WTC11 (cell line): ENCODE results near the gene PTPMT1. TPM values are rescaled to one million over a fixed set of nuclear protein-coding genes. Genes with fewer than 3 reads are reported as not detected.

Experiments used
- ATAC-seq: fragments of 200-7000 bp; cut with Tn5 transposase; 2 replicates; pipeline ENCODE4 v1.10.0; 2021; ENCODE audit warnings: mild to moderate bottlenecking, moderate library complexity
- CTCF ChIA-PET: fragments of 300-600 bp; sonication (Branson Sonifier 250); formaldehyde crosslinking; loops from one replicate; lab custom pipeline; 2021; ENCODE audit warnings: antibody characterized with exemption; lab: Charles Lee
- POLR2A ChIA-PET: fragments of 350-600 bp; sonication (Branson Sonifier 250); formaldehyde crosslinking; loops from one replicate; lab custom pipeline; 2021; ENCODE audit warnings: antibody characterized with exemption; lab: Charles Lee
- DNase-seq: peaks from one replicate; pipeline ENCODE4 v3.0.0; 2021; ENCODE audit warnings: low spot score
- H3K27ac Mint-ChIP-seq: 2 replicates; pipeline ENCODE4 v1.8.0; 2021; ENCODE audit warnings: mixed read lengths
- H3K27me3 Mint-ChIP-seq: 2 replicates; pipeline ENCODE4 v1.8.0; 2021; ENCODE audit warnings: low read depth, mild to moderate bottlenecking, moderate library complexity, mixed read lengths
- H3K36me3 Mint-ChIP-seq: 2 replicates; pipeline ENCODE4 v1.8.0; 2021; ENCODE audit warnings: mixed read lengths
- H3K4me1 Mint-ChIP-seq: 2 replicates; pipeline ENCODE4 v1.8.0; 2022; ENCODE audit warnings: mixed read lengths
- H3K4me3 Mint-ChIP-seq: 2 replicates; pipeline ENCODE4 v1.8.0; 2021; ENCODE audit warnings: mild to moderate bottlenecking, moderate library complexity, mixed read lengths
- H3K9me3 Mint-ChIP-seq: 2 replicates; pipeline ENCODE4 v1.8.0; 2021; ENCODE audit warnings: mixed read lengths
- AR ChIP-seq: fragments of 250-450 bp; sonication (Bioruptor Pico); IDR thresholded peaks from 2 replicates; pipeline ENCODE4 v1.9.0; 2021; ENCODE audit warnings: mild to moderate bottlenecking
- ATF1 ChIP-seq: sonication (generic); formaldehyde crosslinking; IDR thresholded peaks from 2 replicates; pipeline ENCODE4 v1.8.1; 2023; ENCODE audit warnings: mild to moderate bottlenecking, moderate library complexity, missing genetic modification reagents
- CREB1 ChIP-seq: sonication (generic); formaldehyde crosslinking; IDR thresholded peaks from 2 replicates; pipeline ENCODE4 v1.8.0; 2023; ENCODE audit warnings: mild to moderate bottlenecking, missing genetic modification reagents
- EMX1 ChIP-seq: fragments of 250-450 bp; sonication (Bioruptor Pico); IDR thresholded peaks from 2 replicates; pipeline ENCODE4 v1.8.0; 2021; ENCODE audit warnings: mild to moderate bottlenecking
- FOXJ3 ChIP-seq: sonication (generic); formaldehyde crosslinking; IDR thresholded peaks from 2 replicates; pipeline ENCODE4 v1.9.0; 2021; ENCODE audit warnings: missing genetic modification reagents, mild to moderate bottlenecking, borderline replicate concordance
- PRRX2 ChIP-seq: fragments of 250-450 bp; sonication (Bioruptor Pico); IDR thresholded peaks from 2 replicates; pipeline ENCODE4 v1.8.0; 2021; ENCODE audit warnings: mild to moderate bottlenecking
- RORB ChIP-seq: fragments of 250-450 bp; sonication (Bioruptor Pico); IDR thresholded peaks from 2 replicates; pipeline ENCODE4 v1.9.0; 2021; ENCODE audit warnings: mild to moderate bottlenecking
- TEAD4 ChIP-seq: sonication (generic); formaldehyde crosslinking; IDR thresholded peaks from 2 replicates; pipeline ENCODE4 v1.8.0; 2022; ENCODE audit warnings: mild to moderate bottlenecking, missing genetic modification reagents
- ZNF219 ChIP-seq: sonication (generic); formaldehyde crosslinking; IDR thresholded peaks from 2 replicates; pipeline ENCODE4 v1.8.0; 2023; ENCODE audit warnings: missing genetic modification reagents, mild to moderate bottlenecking, borderline replicate concordance
- ZNF396 ChIP-seq: fragments of 250-450 bp; sonication (Bioruptor Pico); IDR thresholded peaks from 2 replicates; pipeline ENCODE4 v1.8.0; 2021; ENCODE audit warnings: mild to moderate bottlenecking, moderate library complexity, borderline replicate concordance
- ZNF423 ChIP-seq: fragments of 250-450 bp; sonication (Bioruptor Pico); IDR thresholded peaks from 2 replicates; pipeline ENCODE4 v2.1.2; 2022; ENCODE audit warnings: mild to moderate bottlenecking, moderate library complexity
- total RNA-seq: library from RNA; stranded (reverse); gene quantifications from 3 replicates; pipeline ENCODE4 v1.2.3, GENCODE V29; 2021
- TF ChIP-seq, protein P1 (sequence below): fragments of 250-450 bp; sonication (Bioruptor Pico); IDR thresholded peaks from 2 replicates; pipeline ENCODE4 v1.9.0; 2021; ENCODE audit warnings: mild to moderate bottlenecking, borderline replicate concordance
- TF ChIP-seq, protein P2 (sequence below): fragments of 250-450 bp; sonication (Bioruptor Pico); IDR thresholded peaks from 2 replicates; pipeline ENCODE4 v2.1.2; 2022; ENCODE audit warnings: mild to moderate bottlenecking, moderate library complexity
- TF ChIP-seq, protein P3 (sequence below): sonication (generic); formaldehyde crosslinking; IDR thresholded peaks from 2 replicates; pipeline ENCODE4 v1.8.1; 2022; ENCODE audit warnings: mild to moderate bottlenecking, missing genetic modification reagents, moderate library complexity, borderline replicate concordance

Gene PTPMT1
- total RNA-seq, 1 experiment from 2014 or later = 49.5 TPM

GRCh38 chr11:47589977-47590861 lies 24.8 kb downstream of the PTPMT1 start (continued):
- TF ChIP-seq, protein P1, sequence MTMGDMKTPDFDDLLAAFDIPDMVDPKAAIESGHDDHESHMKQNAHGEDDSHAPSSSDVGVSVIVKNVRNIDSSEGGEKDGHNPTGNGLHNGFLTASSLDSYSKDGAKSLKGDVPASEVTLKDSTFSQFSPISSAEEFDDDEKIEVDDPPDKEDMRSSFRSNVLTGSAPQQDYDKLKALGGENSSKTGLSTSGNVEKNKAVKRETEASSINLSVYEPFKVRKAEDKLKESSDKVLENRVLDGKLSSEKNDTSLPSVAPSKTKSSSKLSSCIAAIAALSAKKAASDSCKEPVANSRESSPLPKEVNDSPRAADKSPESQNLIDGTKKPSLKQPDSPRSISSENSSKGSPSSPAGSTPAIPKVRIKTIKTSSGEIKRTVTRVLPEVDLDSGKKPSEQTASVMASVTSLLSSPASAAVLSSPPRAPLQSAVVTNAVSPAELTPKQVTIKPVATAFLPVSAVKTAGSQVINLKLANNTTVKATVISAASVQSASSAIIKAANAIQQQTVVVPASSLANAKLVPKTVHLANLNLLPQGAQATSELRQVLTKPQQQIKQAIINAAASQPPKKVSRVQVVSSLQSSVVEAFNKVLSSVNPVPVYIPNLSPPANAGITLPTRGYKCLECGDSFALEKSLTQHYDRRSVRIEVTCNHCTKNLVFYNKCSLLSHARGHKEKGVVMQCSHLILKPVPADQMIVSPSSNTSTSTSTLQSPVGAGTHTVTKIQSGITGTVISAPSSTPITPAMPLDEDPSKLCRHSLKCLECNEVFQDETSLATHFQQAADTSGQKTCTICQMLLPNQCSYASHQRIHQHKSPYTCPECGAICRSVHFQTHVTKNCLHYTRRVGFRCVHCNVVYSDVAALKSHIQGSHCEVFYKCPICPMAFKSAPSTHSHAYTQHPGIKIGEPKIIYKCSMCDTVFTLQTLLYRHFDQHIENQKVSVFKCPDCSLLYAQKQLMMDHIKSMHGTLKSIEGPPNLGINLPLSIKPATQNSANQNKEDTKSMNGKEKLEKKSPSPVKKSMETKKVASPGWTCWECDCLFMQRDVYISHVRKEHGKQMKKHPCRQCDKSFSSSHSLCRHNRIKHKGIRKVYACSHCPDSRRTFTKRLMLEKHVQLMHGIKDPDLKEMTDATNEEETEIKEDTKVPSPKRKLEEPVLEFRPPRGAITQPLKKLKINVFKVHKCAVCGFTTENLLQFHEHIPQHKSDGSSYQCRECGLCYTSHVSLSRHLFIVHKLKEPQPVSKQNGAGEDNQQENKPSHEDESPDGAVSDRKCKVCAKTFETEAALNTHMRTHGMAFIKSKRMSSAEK (CRISPR knock-in tag) = no peak
- TF ChIP-seq ATF1 (CRISPR knock-in tag) = no peak
- TF ChIP-seq ZNF219 (CRISPR knock-in tag) = no peak
- TF ChIP-seq TEAD4 = no peak
- TF ChIP-seq, protein P2, sequence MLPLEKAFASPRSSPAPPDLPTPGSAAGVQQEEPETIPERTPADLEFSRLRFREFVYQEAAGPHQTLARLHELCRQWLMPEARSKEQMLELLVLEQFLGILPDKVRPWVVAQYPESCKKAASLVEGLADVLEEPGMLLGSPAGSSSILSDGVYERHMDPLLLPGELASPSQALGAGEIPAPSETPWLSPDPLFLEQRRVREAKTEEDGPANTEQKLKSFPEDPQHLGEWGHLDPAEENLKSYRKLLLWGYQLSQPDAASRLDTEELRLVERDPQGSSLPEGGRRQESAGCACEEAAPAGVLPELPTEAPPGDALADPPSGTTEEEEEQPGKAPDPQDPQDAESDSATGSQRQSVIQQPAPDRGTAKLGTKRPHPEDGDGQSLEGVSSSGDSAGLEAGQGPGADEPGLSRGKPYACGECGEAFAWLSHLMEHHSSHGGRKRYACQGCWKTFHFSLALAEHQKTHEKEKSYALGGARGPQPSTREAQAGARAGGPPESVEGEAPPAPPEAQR = no peak

DNA sequence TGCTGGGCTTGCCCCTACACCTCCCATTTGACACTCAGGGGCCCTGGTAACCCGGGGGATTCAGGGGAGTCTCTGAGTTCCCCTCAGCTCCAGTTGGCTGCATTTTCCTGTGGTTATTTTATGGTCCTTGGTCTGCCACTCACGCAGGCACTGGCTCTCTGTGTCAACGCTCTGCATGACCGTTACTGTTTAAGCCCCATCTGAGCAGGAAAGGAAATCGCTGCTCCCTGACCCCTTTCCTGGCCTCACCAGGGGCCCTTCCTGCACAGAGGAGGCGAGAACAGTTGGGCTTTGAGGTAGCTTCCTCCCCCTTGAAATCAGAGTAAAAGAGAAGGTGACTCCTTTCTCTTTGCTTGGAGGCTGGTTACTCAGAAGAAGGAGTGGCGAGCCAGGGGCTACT lies 26.4 kb downstream of the PTPMT1 start:
- ATAC-seq (no peak), DNase-seq (no peak)
- Mint-ChIP-seq H3K9me3 (no peaks in the 10 kb centered on the region), H3K4me3 (0 out of 2 replicates have a peak overlapping the region, but pooled peaks have one; percentile 18), H3K27ac (no peak overlapping the region; the same call in 1 of the 2 replicates), H3K36me3 (no peaks in the 10 kb centered on the region), H3K27me3 (peaks cover 67% of the 10 kb centered on the region), H3K4me1 (peaks cover 26% of the 10 kb centered on the region)
- POLR2A ChIA-PET = no interaction called here
- TF ChIP-seq ZNF396 (CRISPR knock-in tag) (no peak), EMX1 (CRISPR knock-in tag) (no peak)
- CTCF ChIA-PET = interaction anchor here (0.6 to 1.4 kb wide), 2 partner anchors 14 to 1310 kb away, joined by 3 read pairs; no protein-coding TSS in a partner anchor

GRCh38 chr11:47592251-47592650 lies 26.9 kb downstream of the PTPMT1 start:
- DNase-seq (no peak), ATAC-seq (no peak)
- ChIA-PET CTCF (interaction anchor here (1.0 to 1.4 kb wide), 2 partner anchors 13 to 39 kb away, joined by 3 read pairs; no protein-coding TSS in a partner anchor), POLR2A (no interaction called here)
- peak overlapping the region; percentile 77 for H3K4me3 Mint-ChIP-seq
- no peak for TF ChIP-seq AR
- no peak overlapping the region for H3K27ac Mint-ChIP-seq
- no peaks in the 10 kb centered on the region for H3K36me3 Mint-ChIP-seq
- H3K4me1 Mint-ChIP-seq = peaks cover 26% of the 10 kb centered on the region
- no peaks in the 10 kb centered on the region for H3K9me3 Mint-ChIP-seq
- H3K27me3 Mint-ChIP-seq = peaks cover 67% of the 10 kb centered on the region

DNA sequence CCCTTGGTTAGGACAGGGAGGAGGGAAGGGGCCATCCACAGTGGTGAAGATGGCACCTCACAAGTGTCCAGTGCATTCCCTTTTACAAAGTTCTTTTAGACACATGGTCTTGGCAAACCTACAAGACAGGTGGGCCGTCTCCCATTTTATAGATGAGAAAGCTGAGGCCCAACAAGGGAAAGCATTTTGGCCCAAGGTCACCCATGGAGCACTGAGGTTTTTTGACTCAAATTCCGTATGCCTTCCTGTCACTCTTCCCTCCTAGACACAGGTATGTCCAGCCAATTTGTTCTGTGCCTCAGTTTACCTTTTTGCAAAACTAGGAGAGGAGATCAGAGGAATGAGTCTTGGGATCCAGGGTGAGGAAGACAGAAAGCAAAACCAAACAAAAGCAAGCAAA lies 27.6 kb downstream of the PTPMT1 start:
- DNase-seq = no peak
- ChIA-PET CTCF (interaction anchor here (1.0 to 1.4 kb wide), 2 partner anchors 12 to 40 kb away, joined by 3 read pairs; no protein-coding TSS in a partner anchor), POLR2A (interaction anchor here (0.6 kb wide), 1 partner anchor 193 kb away, joined by 5 read pairs; no protein-coding TSS in a partner anchor)
- TF ChIP-seq RORB (CRISPR knock-in tag) (no peak), ZNF396 (CRISPR knock-in tag) (no peak), PRRX2 (CRISPR knock-in tag) (no peak), FOXJ3 (no peak), CREB1 (CRISPR knock-in tag) (no peak), ZNF423 (no peak)
- TF ChIP-seq, protein P3, sequence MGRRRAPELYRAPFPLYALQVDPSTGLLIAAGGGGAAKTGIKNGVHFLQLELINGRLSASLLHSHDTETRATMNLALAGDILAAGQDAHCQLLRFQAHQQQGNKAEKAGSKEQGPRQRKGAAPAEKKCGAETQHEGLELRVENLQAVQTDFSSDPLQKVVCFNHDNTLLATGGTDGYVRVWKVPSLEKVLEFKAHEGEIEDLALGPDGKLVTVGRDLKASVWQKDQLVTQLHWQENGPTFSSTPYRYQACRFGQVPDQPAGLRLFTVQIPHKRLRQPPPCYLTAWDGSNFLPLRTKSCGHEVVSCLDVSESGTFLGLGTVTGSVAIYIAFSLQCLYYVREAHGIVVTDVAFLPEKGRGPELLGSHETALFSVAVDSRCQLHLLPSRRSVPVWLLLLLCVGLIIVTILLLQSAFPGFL (CRISPR knock-in tag) = no peak
- ATAC-seq = no peak
- Mint-ChIP-seq H3K27ac (no peak overlapping the region), H3K4me3 (peak overlapping the region; percentile 77), H3K27me3 (peaks cover 67% of the 10 kb centered on the region), H3K4me1 (peaks cover 26% of the 10 kb centered on the region), H3K9me3 (no peaks in the 10 kb centered on the region), H3K36me3 (no peaks in the 10 kb centered on the region)
